Measurements from ENCODE around the gene RGS2. TPM values are rescaled to one million over a fixed set of nuclear protein-coding genes. Genes with fewer than 3 reads are reported as not detected.
A peak's percentile ranks its signal among the peaks of the same experiment; 100 is the strongest.

The RGS2 gene
- polyA plus RNA-seq, 1 of the 3 experiments (the other 2 are of a cell fraction), result 47.1 TPM

DNA sequence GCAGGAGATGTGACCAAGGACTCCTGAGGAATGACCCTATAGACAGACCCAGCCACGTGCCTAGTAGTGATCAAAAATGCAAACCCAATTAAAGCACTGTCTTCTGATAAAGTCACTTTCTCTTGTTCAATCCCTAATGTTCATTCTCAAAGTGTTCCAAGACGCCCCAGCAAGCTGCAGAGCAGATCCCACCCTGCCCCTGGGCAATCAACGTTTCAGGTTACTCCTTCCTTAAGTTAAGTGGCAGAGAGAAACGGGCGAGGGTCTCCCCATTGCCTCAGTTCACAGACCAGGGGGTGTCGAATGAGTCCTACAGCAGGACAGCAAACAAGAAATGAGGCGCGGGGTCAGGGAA lies 699 bp upstream of the RGS2 start:
- Histone ChIP-seq H3K79me2 (ENCODE audit: insufficient read depth) (peaks cover 19% of the 10 kb centered on the region), H3K4me2 (peak overlapping the region; percentile 96), H3K9me3 (no peaks in the 10 kb centered on the region), H2AFZ (ENCODE audit: low read depth) (peak overlapping the region; percentile 95), H3K4me1 (ENCODE audit: control insufficient read depth in 1 of 2, insufficient read depth in 2 of 2, low read depth in 1 of 2, low read length in 1 of 2) (peaks cover 19 to 20% of the 10 kb centered on the region in 2 experiments; a peak in 3 of 4 replicates), H3K4me3 (ENCODE audit: low read depth in 2 of 2, low read length in 1 of 2) (peak overlapping the region; percentile 69 to 92), H3K9me2 (no peaks in the 10 kb centered on the region), H4K20me1 (ENCODE audit: insufficient read depth) (peaks cover 13% of the 10 kb centered on the region; the same call in 1 of the 2 replicates), H3K36me3 (replicated peaks in 1 of 2; ENCODE audit: control insufficient read depth in 1 of 2, insufficient read depth in 2 of 2, low read length in 1 of 2) (peaks cover 23 to 25% of the 10 kb centered on the region in 2 experiments), H3K27me3 (ENCODE audit: insufficient read depth) (no peaks in the 10 kb centered on the region), H3K27ac (ENCODE audit: low read depth in 2 of 2, low read length in 1 of 2) (peak overlapping the region; percentile 81 to 89), H3K9ac (peak overlapping the region; percentile 89), H3F3A (replicated peaks; ENCODE audit: insufficient read depth) (peaks cover 18% of the 10 kb centered on the region)
- CTCF ChIA-PET, result interaction anchor here (0.6 to 4.4 kb wide), 14 partner anchors 13 to 334 kb away, joined by 3 to 104 read pairs (median 4); no protein-coding TSS in a partner anchor
- TF ChIP-seq YY1 (IDR thresholded peaks at IDR 0.05; ENCODE audit: low read depth) (no peak), RXRA (IDR thresholded peaks at IDR 0.05; ENCODE audit: borderline replicate concordance, low read depth) (no peak), TAF1 (IDR thresholded peaks at IDR 0.05; ENCODE audit: borderline replicate concordance, low read depth, low read length) (no peak), EP300 (IDR thresholded peaks at IDR 0.05; ENCODE audit: borderline replicate concordance in 1 of 2, low read depth in 1 of 2, low read length in 1 of 2) (no peak), ELF1 (IDR thresholded peaks at IDR 0.05) (no peak), TCF12 (IDR thresholded peaks at IDR 0.05) (no peak), SIN3A (IDR thresholded peaks at IDR 0.05; ENCODE audit: borderline replicate concordance, low read depth, low read length) (no peak), FOSL2 (IDR thresholded peaks at IDR 0.05; ENCODE audit: borderline replicate concordance, low read depth) (no peak)
- TF ChIP-seq, protein P1, sequence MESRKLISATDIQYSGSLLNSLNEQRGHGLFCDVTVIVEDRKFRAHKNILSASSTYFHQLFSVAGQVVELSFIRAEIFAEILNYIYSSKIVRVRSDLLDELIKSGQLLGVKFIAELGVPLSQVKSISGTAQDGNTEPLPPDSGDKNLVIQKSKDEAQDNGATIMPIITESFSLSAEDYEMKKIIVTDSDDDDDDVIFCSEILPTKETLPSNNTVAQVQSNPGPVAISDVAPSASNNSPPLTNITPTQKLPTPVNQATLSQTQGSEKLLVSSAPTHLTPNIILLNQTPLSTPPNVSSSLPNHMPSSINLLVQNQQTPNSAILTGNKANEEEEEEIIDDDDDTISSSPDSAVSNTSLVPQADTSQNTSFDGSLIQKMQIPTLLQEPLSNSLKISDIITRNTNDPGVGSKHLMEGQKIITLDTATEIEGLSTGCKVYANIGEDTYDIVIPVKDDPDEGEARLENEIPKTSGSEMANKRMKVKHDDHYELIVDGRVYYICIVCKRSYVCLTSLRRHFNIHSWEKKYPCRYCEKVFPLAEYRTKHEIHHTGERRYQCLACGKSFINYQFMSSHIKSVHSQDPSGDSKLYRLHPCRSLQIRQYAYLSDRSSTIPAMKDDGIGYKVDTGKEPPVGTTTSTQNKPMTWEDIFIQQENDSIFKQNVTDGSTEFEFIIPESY (IDR thresholded peaks at IDR 0.05; ENCODE audit: borderline replicate concordance, low read depth), result no peak
- TF ChIP-seq, protein P2, sequence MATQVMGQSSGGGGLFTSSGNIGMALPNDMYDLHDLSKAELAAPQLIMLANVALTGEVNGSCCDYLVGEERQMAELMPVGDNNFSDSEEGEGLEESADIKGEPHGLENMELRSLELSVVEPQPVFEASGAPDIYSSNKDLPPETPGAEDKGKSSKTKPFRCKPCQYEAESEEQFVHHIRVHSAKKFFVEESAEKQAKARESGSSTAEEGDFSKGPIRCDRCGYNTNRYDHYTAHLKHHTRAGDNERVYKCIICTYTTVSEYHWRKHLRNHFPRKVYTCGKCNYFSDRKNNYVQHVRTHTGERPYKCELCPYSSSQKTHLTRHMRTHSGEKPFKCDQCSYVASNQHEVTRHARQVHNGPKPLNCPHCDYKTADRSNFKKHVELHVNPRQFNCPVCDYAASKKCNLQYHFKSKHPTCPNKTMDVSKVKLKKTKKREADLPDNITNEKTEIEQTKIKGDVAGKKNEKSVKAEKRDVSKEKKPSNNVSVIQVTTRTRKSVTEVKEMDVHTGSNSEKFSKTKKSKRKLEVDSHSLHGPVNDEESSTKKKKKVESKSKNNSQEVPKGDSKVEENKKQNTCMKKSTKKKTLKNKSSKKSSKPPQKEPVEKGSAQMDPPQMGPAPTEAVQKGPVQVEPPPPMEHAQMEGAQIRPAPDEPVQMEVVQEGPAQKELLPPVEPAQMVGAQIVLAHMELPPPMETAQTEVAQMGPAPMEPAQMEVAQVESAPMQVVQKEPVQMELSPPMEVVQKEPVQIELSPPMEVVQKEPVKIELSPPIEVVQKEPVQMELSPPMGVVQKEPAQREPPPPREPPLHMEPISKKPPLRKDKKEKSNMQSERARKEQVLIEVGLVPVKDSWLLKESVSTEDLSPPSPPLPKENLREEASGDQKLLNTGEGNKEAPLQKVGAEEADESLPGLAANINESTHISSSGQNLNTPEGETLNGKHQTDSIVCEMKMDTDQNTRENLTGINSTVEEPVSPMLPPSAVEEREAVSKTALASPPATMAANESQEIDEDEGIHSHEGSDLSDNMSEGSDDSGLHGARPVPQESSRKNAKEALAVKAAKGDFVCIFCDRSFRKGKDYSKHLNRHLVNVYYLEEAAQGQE (IDR thresholded peaks at IDR 0.05; ENCODE audit: low read depth, low read length), result no peak
- POLR2A ChIA-PET, result interaction anchor here (0.6 to 1.0 kb wide), 2 partner anchors 197 to 313 kb away, joined by 3 read pairs; no protein-coding TSS in a partner anchor
- 12% methylated on average over 7 of the region's 8 CpGs for WGBS (ENCODE audit: low lambda C conversion rate)
- no peak for DNase-seq
